GM12892 (cell line): Measurements from ENCODE around the gene L3MBTL3.

ENCODE experiments used
- POLR2A ChIP-seq: IDR thresholded peaks from 2 replicates; pipeline ENCODE4 v1.6.1; 2011; ENCODE audit warnings: low read depth, low read length, control low read depth
- POLR2AphosphoS5 ChIP-seq: IDR thresholded peaks from 2 replicates; pipeline ENCODE4 v1.6.1; 2011; ENCODE audit warnings: low read depth, low read length, control low read depth
- TAF1 ChIP-seq: IDR thresholded peaks from 2 replicates; pipeline ENCODE4 v1.6.1; 2011; ENCODE audit warnings: low read depth, mild to moderate bottlenecking, control low read depth, low read length, borderline replicate concordance

GRCh38 chr6:130026859-130027258 is 8.5 kb downstream of the L3MBTL3 start:
- TF ChIP-seq TAF1 (no peak), POLR2A (no peak), POLR2AphosphoS5 (no peak)
